PC-9 (cell line): ENCODE measurements around the gene TLK2. TPM values are rescaled to one million over a fixed set of nuclear protein-coding genes. Genes with fewer than 3 reads are reported as not detected.

ENCODE experiments used
- BruUV-seq: library from RNA; stranded (reverse); fragments of 400-500 nt; replicated peaks from 2 replicates; lab custom pipeline; 2021; lab: Mats Ljungman, UMichigan
- CTCF ChIA-PET: fragments of 300-600 bp; sonication (Branson Sonifier 250); formaldehyde crosslinking; loops from one replicate; lab custom pipeline; 2022; ENCODE audit warnings: antibody characterized with exemption; lab: Charles Lee
- POLR2A ChIA-PET: fragments of 300-600 bp; sonication (Branson Sonifier 250); formaldehyde crosslinking; loops from one replicate; lab custom pipeline; 2022; ENCODE audit warnings: antibody characterized with exemption; ENCODE audit not compliant: unreplicated experiment; lab: Charles Lee
- DNase-seq, 2 experiments: peaks; one replicate each; pipeline versions ENCODE4 v3.0.0 to v3.0.0-alpha.2; 2015 to 2022; ENCODE audit warnings: mixed read lengths in 1 of 2
- H2AFZ ChIP-seq: fragments of 200-600 bp; sonication (generic); 2 replicates; pipeline ENCODE4 v1.8.1; 2017; ENCODE audit warnings: antibody characterized with exemption
- H3F3A ChIP-seq: fragments of 200-600 bp; sonication (generic); 2 replicates; pipeline ENCODE4 v1.8.1; 2017; ENCODE audit warnings: antibody characterized with exemption, mild to moderate bottlenecking, low read depth; ENCODE audit not compliant: insufficient read depth
- H3K27ac ChIP-seq: fragments of 200-600 bp; sonication (generic); 2 replicates; pipeline ENCODE4 v1.6.1; 2016; ENCODE audit warnings: mixed run types
- H3K27me3 ChIP-seq: fragments of 200-600 bp; sonication (generic); 2 replicates; pipeline ENCODE4 v1.6.1; 2016; ENCODE audit warnings: low read depth, mixed run types; ENCODE audit not compliant: insufficient read depth
- H3K36me3 ChIP-seq: fragments of 200-600 bp; sonication (generic); 2 replicates; pipeline ENCODE4 v1.6.1; 2016; ENCODE audit warnings: low read depth, mixed run types
- H3K4me1 ChIP-seq: fragments of 200-600 bp; sonication (generic); replicated peaks from 2 replicates; pipeline ENCODE4 v1.6.1; 2016; ENCODE audit warnings: mixed run types; ENCODE audit not compliant: insufficient read depth
- H3K4me2 ChIP-seq: fragments of 200-600 bp; sonication (generic); 2 replicates; pipeline ENCODE4 v1.6.1; 2017; ENCODE audit warnings: mixed run types
- H3K4me3 ChIP-seq: fragments of 200-600 bp; sonication (generic); 2 replicates; pipeline ENCODE4 v1.6.1; 2016; ENCODE audit warnings: mixed run types
- H3K79me2 ChIP-seq: fragments of 200-600 bp; sonication (generic); 2 replicates; pipeline ENCODE4 v1.6.1; 2017; ENCODE audit warnings: low read depth, mixed run types
- H3K9me2 ChIP-seq: fragments of 200-600 bp; sonication (generic); 2 replicates; pipeline ENCODE4 v1.8.1; 2017; ENCODE audit warnings: mild to moderate bottlenecking; ENCODE audit not compliant: insufficient read depth
- H3K9me3 ChIP-seq: fragments of 200-600 bp; sonication (generic); 2 replicates; pipeline ENCODE4 v1.8.1; 2016; ENCODE audit warnings: low read depth; ENCODE audit not compliant: insufficient read depth
- H4K20me1 ChIP-seq: fragments of 200-600 bp; sonication (generic); 2 replicates; pipeline ENCODE4 v1.8.1; 2017; ENCODE audit not compliant: insufficient read depth
- CTCF ChIP-seq: fragments of 200-600 bp; sonication (generic); conservative IDR thresholded peaks from 2 replicates; pipeline ENCODE4 v1.6.1; 2017; ENCODE audit warnings: mixed run types, antibody characterized with exemption, mild to moderate bottlenecking, moderate library complexity
- EZH2 ChIP-seq: fragments of 200-600 bp; sonication (generic); IDR thresholded peaks from 2 replicates; pipeline ENCODE4 v1.8.0; 2017; ENCODE audit warnings: antibody characterized with exemption, low read depth
- intact Hi-C: fragments of 100-400 bp; cut with micrococcal nuclease; formaldehyde crosslinking; loops from one replicate; pipeline ENCODE4 v1.10.0; 2022; ENCODE audit not compliant: unreplicated experiment
- total RNA-seq: library from RNA; stranded (reverse); gene quantifications from 2 replicates; pipeline ENCODE4 v1.2.3, GENCODE V29; 2021

TLK2 gene
- total RNA-seq, 1 experiment from 2014 or later = 40.7 TPM

- no peak for TF ChIP-seq CTCF
- no peak for TF ChIP-seq EZH2
- Histone ChIP-seq H3K79me2 (no peaks in the 10 kb centered on the region), H2AFZ (no peak overlapping the region), H3K9me3 (no peaks in the 10 kb centered on the region), H3K4me3 (no peak overlapping the region), H3K4me1 (no peaks in the 10 kb centered on the region), H3K4me2 (no peak overlapping the region), H3K27me3 (peaks cover 23% of the 10 kb centered on the region), H4K20me1 (no peaks in the 10 kb centered on the region), H3K9me2 (no peaks in the 10 kb centered on the region), H3F3A (no peaks in the 10 kb centered on the region), H3K36me3 (no peaks in the 10 kb centered on the region), H3K27ac (no peak overlapping the region)
- intact Hi-C loops = no loop called here
- BruUV-seq = no TSS peak
- ChIA-PET CTCF (no interaction called here), POLR2A (no interaction called here)
- DNase-seq = no peak
Observed at GRCh38 chr17:62631936-62632924, 153.6 kb downstream of the TLK2 start.

- no peaks in the 10 kb centered on the region for H4K20me1 ChIP-seq
Observed at GRCh38 chr17:62637809-62638208, 159.2 kb downstream of the TLK2 start.

GRCh38 chr17:62641153-62641552 lies 162.5 kb downstream of the TLK2 start:
- Histone ChIP-seq H3K9me2 (no peaks in the 10 kb centered on the region), H3F3A (no peaks in the 10 kb centered on the region), H3K79me2 (no peaks in the 10 kb centered on the region), H3K4me3 (no peak overlapping the region), H3K27ac (no peak overlapping the region), H3K27me3 (no peaks in the 10 kb centered on the region), H3K9me3 (no peaks in the 10 kb centered on the region), H2AFZ (no peak overlapping the region), H3K36me3 (no peaks in the 10 kb centered on the region), H3K4me2 (no peak overlapping the region), H4K20me1 (no peaks in the 10 kb centered on the region), H3K4me1 (no peaks in the 10 kb centered on the region)
- TF ChIP-seq EZH2 (no peak), CTCF (no peak)
- no peak for DNase-seq
- ChIA-PET POLR2A (no interaction called here), CTCF (no interaction called here)
- BruUV-seq = no TSS peak
- intact Hi-C loops = no loop called here

More at GRCh38 chr17:62637809-62638208, 159.2 kb downstream of the TLK2 start:
- no peak overlapping the region for H3K4me2 ChIP-seq
- no peak overlapping the region for H3K4me3 ChIP-seq
- no peaks in the 10 kb centered on the region for H3K9me3 ChIP-seq
- no peaks in the 10 kb centered on the region for H3F3A ChIP-seq
- TF ChIP-seq EZH2 = no peak
- TF ChIP-seq CTCF = no peak
- no peak for DNase-seq
- ChIA-PET POLR2A (no interaction called here), CTCF (no interaction called here)
- H3K27me3 ChIP-seq = no peaks in the 10 kb centered on the region
- no peak overlapping the region for H3K27ac ChIP-seq
- BruUV-seq = no TSS peak
- no peak overlapping the region for H2AFZ ChIP-seq
- no peaks in the 10 kb centered on the region for H3K9me2 ChIP-seq
- no peaks in the 10 kb centered on the region for H3K79me2 ChIP-seq
- H3K36me3 ChIP-seq = no peaks in the 10 kb centered on the region
- intact Hi-C loops = no loop called here
- no peaks in the 10 kb centered on the region for H3K4me1 ChIP-seq
